ENCODE data around the gene MYH9.

Gene MYH9

GRCh38 chr22:36366291-36366708 is 21.5 kb downstream of the MYH9 start:
- no peak for DNase-seq

- peak; percentile 96 for DNase-seq
These were observed 22.8 kb downstream of the MYH9 start for GRCh38 chr22:36365020-36365411.

GRCh38 chr22:36364255-36365019 is 23.3 kb downstream of the MYH9 start:
- DNase-seq: no peak

- no peak for DNase-seq
These were observed 24.3 kb downstream of the MYH9 start for GRCh38 chr22:36363349-36363981.

GRCh38 chr22:36362932-36363331 is 24.8 kb downstream of the MYH9 start:
- DNase-seq: no peak

- DNase-seq: no peak
These were observed 25.7 kb downstream of the MYH9 start for GRCh38 chr22:36362075-36362474.

- peak; percentile 92 for DNase-seq
These were observed 26.8 kb downstream of the MYH9 start for GRCh38 chr22:36360871-36361383.

- no peak for DNase-seq
These were observed 27.8 kb downstream of the MYH9 start for GRCh38 chr22:36360011-36360410.

- DNase-seq: no peak
These were observed 28.2 kb downstream of the MYH9 start for GRCh38 chr22:36359470-36359996.

GRCh38 chr22:36358533-36359469 is 29.0 kb downstream of the MYH9 start:
- DNase-seq: peak; percentile 58

- no peak for DNase-seq
These were observed 30.8 kb downstream of the MYH9 start for GRCh38 chr22:36356708-36357624.

GRCh38 chr22:36355894-36356293 is 31.9 kb downstream of the MYH9 start:
- no peak for DNase-seq

GRCh38 chr22:36355362-36355761 is 32.4 kb downstream of the MYH9 start:
- DNase-seq: no peak

- no peak for DNase-seq
These were observed 34.8 kb downstream of the MYH9 start for GRCh38 chr22:36352803-36353507.

- DNase-seq: peak; percentile 70
These were observed 35.6 kb downstream of the MYH9 start for GRCh38 chr22:36351921-36352802.

GRCh38 chr22:36350751-36351594 is 36.8 kb downstream of the MYH9 start:
- DNase-seq: peak; percentile 82

- DNase-seq: no peak
These were observed 38.0 kb downstream of the MYH9 start for GRCh38 chr22:36349726-36350125.

- DNase-seq: no peak
These were observed 39.0 kb downstream of the MYH9 start for GRCh38 chr22:36348760-36349159.

GRCh38 chr22:36347094-36347493 is 40.7 kb downstream of the MYH9 start:
- DNase-seq: no peak
